Esophagus squamous epithelium (tissue), 5 donors: Measurements from ENCODE around the gene RELCH. TPM values are rescaled to one million over a fixed set of nuclear protein-coding genes. Genes with fewer than 3 reads are reported as not detected.
A peak's percentile ranks its signal among the peaks of the same experiment; 100 is the strongest.

Experiments used
- DNase-seq: peaks from one replicate; lab custom pipeline; 2025; lab: John Stamatoyannopoulos, UW
- H3K27ac ChIP-seq, 4 donors: fragments of 200-600 bp; sonication (generic); one replicate each; pipeline ENCODE4 v1.5.1; 2016 to 2019; ENCODE audit warnings: mild to moderate bottlenecking in 1 of 4
- H3K27me3 ChIP-seq, 4 donors: fragments of 200-600 bp; sonication (generic); 1 replicate in 3 of 4; 2 replicates in 1 of 4; pipeline versions ENCODE4 v1.5.1 to v1.6.0; 2017 to 2021; ENCODE audit warnings: antibody characterized with exemption in 1 of 4
- H3K36me3 ChIP-seq, 3 donors: fragments of 200-600 bp; sonication (generic); one replicate each; pipeline ENCODE4 v1.5.1; 2016 to 2019
- H3K4me1 ChIP-seq, 3 donors: fragments of 200-600 bp; sonication (generic); one replicate each; pipeline ENCODE4 v1.5.1; 2017 to 2019
- H3K4me3 ChIP-seq, 4 donors: fragments of 200-600 bp; sonication (generic); 1 replicate in 3 of 4; 2 replicates in 1 of 4; pipeline ENCODE4 v1.5.1; 2016 to 2019; ENCODE audit warnings: mild to moderate bottlenecking in 2 of 4, moderate library complexity in 1 of 4
- H3K9me3 ChIP-seq, 3 donors: fragments of 200-600 bp; sonication (generic); one replicate each; pipeline ENCODE4 v1.5.1; 2016 to 2019
- CTCF ChIP-seq, 6 experiments: fragments of 450-650 bp in 4 of 6; fragments of 200-600 bp in 2 of 6; sonication (generic) in 2 of 6; IDR thresholded peaks; one replicate each; pipeline ENCODE4 v1.5.1; 2016 to 2019; ENCODE audit warnings: antibody characterized with exemption in 6 of 6, mild to moderate bottlenecking in 4 of 6, moderate library complexity in 4 of 6
- POLR2A ChIP-seq, 4 donors: fragments of 450-650 bp; IDR thresholded peaks; one replicate each; pipeline ENCODE4 v1.6.1; 2017; ENCODE audit warnings: antibody characterized with exemption in 4 of 4, mild to moderate bottlenecking in 4 of 4, moderate library complexity in 3 of 4
- WGBS, 2 donors: methylation state at CpG; one replicate each; pipeline ENCODE4 v1.1.5; 2018; 5-methylcytosine and 5-hydroxymethylcytosine counted together
- intact Hi-C: fragments of 100-400 bp; cut with DNase I; formaldehyde crosslinking; loops from one replicate; pipeline ENCODE4 v1.15.0; 2022
- total RNA-seq, 4 donors: library from RNA; depleted of rRNA; stranded (reverse); fragments of >200 nt; gene quantifications; one replicate each; pipeline ENCODE4 v1.1.0, GENCODE V29; 2016
- donor health status: DM: yes; HTN: yes; CAD: no.

Gene RELCH
- 10 to 100 TPM; 32.8 to 98.0 (median 69.0) TPM for total RNA-seq

- peaks cover 0 to 71% (median 18%) of the 10 kb centered on the region in 3 donors for H3K4me1 ChIP-seq
- H3K27ac ChIP-seq: peak within 1 kb of the TSS; percentile 86 to 93 (median 90)
- no peaks in the 10 kb centered on the region for H3K36me3 ChIP-seq
- TF ChIP-seq POLR2A (IDR thresholded peaks at IDR 0.05): peak in 3 of 4 donors; percentile 64 to 91 (median 85)
- no peak for TF ChIP-seq CTCF (IDR thresholded peaks at IDR 0.05)
- 0% methylated on average over 6 to 11 of the region's 55 CpGs for WGBS, 2 donors
- intact Hi-C loops: no loop called here
- peak within 1 kb of the TSS; percentile 84 to 94 (median 92) for H3K4me3 ChIP-seq
- H3K27me3 ChIP-seq: no peaks in the 10 kb centered on the region
- no peaks in the 10 kb centered on the region for H3K9me3 ChIP-seq
- DNase-seq: peak; percentile 87
Measured at GRCh38 chr18:62186774-62187542, at the start of gene RELCH, which contains the start of gene PIGN. TSS of gene RELCH (plus strand) at chr18:62187255. CDS start at chr18:62187506, 251 bp downstream. TSS of gene PIGN (minus strand) at chr18:62187056. CDS start at chr18:62161353, 25,703 bp downstream.

GRCh38 chr18:62138461-62139235, 48.4 kb upstream of the RELCH start:
- no peak overlapping the region for H3K4me3 ChIP-seq
- no peak overlapping the region for H3K27ac ChIP-seq
- 62 to 67% methylated on average over 2 of the region's 2 CpGs for WGBS, 2 donors
- DNase-seq: no peak
- intact Hi-C loops: no loop called here
- H3K4me1 ChIP-seq: no peaks in the 10 kb centered on the region
- H3K27me3 ChIP-seq: no peaks in the 10 kb centered on the region
- peaks cover 0 to 64% (median 5%) of the 10 kb centered on the region in 3 donors for H3K36me3 ChIP-seq
- H3K9me3 ChIP-seq: no peaks in the 10 kb centered on the region
- TF ChIP-seq POLR2A (IDR thresholded peaks at IDR 0.05) (no peak), CTCF (IDR thresholded peaks at IDR 0.05) (no peak)

- intact Hi-C loops: no loop called here
- Histone ChIP-seq H3K9me3 (no peaks in the 10 kb centered on the region), H3K4me3 (no peak overlapping the region), H3K27ac (no peak overlapping the region), H3K27me3 (no peaks in the 10 kb centered on the region), H3K36me3 (peaks cover 0 to 66% (median 5%) of the 10 kb centered on the region in 3 donors), H3K4me1 (no peaks in the 10 kb centered on the region)
- no peak for DNase-seq
- 0 to 47% methylated on average over 1 of the region's 1 CpG for WGBS, 2 donors
- TF ChIP-seq POLR2A (IDR thresholded peaks at IDR 0.05) (no peak), CTCF (IDR thresholded peaks at IDR 0.05) (no peak)
Measured at GRCh38 chr18:62140259-62140658, 46.8 kb upstream of the RELCH start.

GRCh38 chr18:62144338-62144737, 42.7 kb upstream of the RELCH start:
- H3K27me3 ChIP-seq: no peaks in the 10 kb centered on the region

More at GRCh38 chr18:62144338-62144737, 42.7 kb upstream of the RELCH start:
- H3K9me3 ChIP-seq: no peaks in the 10 kb centered on the region
- H3K36me3 ChIP-seq: peaks cover 0 to 44% (median 0%) of the 10 kb centered on the region in 3 donors
- DNase-seq: no peak
- WGBS, 2 donors: 93 to 100% methylated on average over 2 of the region's 2 CpGs
- no peak overlapping the region for H3K27ac ChIP-seq
- no peaks in the 10 kb centered on the region for H3K4me1 ChIP-seq
- no peak overlapping the region for H3K4me3 ChIP-seq
- intact Hi-C loops: no loop called here
- no peak for TF ChIP-seq CTCF (IDR thresholded peaks at IDR 0.05)
- TF ChIP-seq POLR2A (IDR thresholded peaks at IDR 0.05): no peak
